NCI-H748 (cell line): ENCODE results near the gene MAD1L1.
A peak's percentile ranks its signal among the peaks of the same experiment; 100 is the strongest.

Source experiments
- DNase-seq: peaks from one replicate; lab custom pipeline; 2025; ENCODE audit not compliant: unreplicated experiment; lab: John Stamatoyannopoulos, UW

MAD1L1 gene

DNA sequence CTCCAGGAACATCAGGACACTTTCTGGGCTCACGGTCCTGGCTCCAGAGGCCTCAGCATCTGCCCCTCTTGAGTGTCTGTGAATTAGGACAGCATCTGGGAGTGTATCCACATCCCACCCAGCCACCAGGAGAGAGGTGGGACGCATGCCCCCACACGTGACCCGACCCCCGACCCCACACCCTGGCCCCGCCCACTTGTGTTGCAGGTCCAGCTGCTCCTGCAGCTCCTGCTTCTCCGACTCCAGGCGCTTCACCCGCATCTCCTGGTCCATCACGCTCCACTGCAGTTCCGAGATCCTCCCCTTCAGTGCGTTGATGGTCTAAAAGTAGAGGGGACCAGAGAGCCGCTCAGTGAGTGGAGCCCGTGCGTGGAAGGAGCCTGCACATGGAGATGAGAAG, 13.6 kb downstream of the MAD1L1 start:
- no peak for DNase-seq

GRCh38 chr7:2218444-2218785, 14.3 kb downstream of the MAD1L1 start:
- no peak for DNase-seq

DNA sequence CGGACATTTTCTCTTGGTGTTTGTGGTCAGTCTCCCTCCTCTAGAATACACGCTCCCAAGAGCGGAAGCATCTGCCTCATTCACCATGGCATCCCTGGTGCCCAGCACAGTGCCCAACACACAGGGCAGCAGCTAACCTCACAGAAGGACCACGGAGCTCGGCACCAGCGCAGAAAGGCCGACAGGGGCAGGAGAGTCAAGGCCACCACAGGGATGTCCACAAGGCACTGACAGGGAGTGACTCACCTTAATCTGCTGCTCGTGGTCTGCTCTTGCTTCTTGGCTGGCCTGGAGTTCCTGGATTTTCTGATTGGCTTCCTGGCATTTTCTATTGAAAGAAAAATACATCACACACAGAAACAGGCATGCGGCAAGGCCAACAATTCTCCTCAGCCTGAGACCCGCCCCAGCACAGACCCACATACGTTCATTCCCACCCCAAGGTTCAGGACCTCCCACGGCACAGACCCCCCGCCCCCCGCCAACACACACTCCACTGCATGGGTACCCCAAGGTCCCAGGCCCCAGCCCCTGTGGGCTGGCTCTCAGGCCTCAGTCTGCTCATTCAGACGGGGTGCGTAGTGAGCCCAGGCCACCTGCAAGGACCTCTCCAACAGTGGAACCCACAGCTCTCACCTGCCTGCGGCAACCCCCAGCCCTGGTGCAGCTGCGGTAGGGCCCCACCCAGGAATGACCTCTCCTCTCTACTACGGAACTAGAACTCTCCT, 14.9 kb downstream of the MAD1L1 start:
- DNase-seq: no peak

GRCh38 chr7:2217206-2217605, 15.5 kb downstream of the MAD1L1 start:
- no peak for DNase-seq

DNA sequence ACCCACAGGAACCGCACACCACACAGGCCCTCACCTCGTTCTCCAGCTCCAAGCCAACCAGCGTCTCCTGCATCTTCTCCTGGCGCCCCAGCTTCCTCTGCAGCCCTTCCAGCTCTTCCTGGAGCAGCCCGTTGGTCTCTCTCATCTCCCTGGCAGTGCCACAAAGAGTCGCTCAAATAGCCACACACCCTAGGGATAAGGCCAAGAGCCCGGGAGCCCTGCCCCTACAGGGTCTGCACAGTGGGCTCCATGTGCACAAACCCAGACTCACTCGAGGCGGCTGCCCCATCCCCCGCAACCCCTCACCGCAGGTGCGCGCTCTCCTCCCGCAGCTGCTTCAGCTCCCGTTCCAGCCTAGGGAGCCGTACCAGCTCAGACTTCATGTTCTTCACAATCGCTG, 16.9 kb downstream of the MAD1L1 start:
- no peak for DNase-seq

- no peak for DNase-seq
Observed at GRCh38 chr7:2214636-2215035, 18.1 kb downstream of the MAD1L1 start.

GRCh38 chr7:2213551-2214215, 19.1 kb downstream of the MAD1L1 start:
- DNase-seq: no peak

DNA sequence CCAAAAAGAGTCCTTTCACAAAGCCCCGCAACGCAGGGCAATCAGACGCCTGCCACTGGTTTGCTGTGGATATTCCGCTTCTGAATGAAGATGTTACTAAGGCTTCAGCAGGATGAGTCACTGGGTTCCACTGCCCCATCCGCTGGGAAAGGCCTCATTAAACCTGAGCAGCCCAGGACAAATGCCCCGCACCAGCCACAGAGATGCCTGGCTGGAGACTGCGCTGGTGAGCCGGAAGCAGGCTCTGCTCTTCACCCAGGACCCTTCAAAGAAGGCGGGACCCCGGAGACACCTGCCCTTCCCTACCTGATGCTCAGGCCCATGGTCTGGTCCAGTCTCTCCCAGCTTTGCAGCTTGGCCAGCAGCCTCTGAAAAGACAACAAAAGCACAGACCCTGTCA, 19.8 kb downstream of the MAD1L1 start:
- DNase-seq: no peak

GRCh38 chr7:2211926-2212325, 20.8 kb downstream of the MAD1L1 start:
- no peak for DNase-seq

GRCh38 chr7:2211259-2211880, 21.4 kb downstream of the MAD1L1 start:
- no peak for DNase-seq

DNA sequence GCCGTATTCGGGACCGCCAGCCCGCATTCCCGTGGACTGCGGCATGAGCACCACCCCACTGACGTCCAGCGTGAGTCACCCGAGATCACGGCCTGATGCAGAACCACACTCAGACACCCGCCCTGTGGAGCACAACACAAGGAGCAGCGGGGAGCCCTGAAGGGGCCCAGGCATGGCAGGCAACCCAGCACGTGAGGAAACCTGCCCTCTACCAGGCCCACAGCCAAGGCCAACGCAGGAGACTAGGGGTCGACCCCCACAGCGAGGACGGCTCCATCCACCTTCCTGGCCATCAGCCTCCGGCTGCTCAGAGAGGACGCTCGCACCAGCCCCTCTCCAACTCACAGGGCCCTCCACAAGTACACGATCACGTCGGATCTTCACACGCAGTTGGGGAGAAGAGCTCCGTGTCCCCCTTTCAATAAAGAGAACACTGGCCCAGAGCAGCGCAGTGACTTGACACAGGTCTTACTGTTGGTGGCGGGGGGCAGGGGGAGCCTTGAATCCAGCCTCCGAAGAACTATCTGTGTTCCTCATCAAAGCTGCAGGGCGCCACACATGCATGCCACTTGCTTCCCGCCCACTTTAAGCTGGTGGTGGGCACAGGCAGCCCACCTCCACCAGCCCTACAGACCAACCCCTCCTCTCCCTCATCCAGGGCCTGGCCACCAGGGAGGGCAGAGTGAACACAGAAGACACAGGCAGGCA, 22.0 kb downstream of the MAD1L1 start:
- DNase-seq: no peak

- DNase-seq: no peak
Observed at GRCh38 chr7:2209961-2210323, 22.8 kb downstream of the MAD1L1 start.

DNA sequence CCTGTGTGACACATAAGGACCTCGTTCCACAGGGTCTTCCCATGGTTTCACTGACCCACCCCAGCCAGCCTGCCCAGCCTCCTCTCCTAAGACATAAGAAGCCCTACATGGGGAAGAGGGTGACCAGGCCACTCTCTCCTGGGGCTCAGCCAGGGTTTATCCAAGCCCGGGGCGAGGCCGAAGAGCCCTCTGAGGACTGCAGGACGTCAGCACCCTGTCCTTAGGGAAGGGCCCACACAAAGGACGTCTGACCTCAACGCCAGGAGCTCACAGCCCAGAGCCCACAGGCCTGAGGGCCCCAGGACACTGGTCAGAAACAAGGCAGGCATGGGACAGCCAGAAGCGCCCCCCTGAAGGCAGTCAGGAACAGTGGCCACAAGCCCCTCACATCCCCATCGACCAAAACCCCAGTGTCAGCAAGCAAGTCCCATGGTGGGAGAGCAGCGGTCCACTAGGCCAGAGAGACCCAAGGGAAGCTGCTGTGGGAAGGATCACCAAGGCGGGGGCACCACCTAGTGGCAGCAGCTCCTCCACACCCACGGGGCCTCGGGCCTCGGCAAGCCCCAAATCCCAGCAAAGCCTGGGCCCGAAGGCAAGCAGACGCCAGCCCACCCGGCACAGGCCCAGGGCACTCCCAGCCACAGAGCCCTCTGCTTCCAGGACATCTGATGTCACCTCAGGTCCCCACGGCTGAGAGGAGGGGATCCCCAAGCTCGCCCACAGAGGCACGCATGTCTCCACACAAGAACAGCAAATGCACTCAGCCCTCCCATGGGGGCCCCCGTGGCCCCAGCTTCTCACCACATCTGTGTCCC, 23.4 kb downstream of the MAD1L1 start:
- DNase-seq: peak; percentile 63

DNA sequence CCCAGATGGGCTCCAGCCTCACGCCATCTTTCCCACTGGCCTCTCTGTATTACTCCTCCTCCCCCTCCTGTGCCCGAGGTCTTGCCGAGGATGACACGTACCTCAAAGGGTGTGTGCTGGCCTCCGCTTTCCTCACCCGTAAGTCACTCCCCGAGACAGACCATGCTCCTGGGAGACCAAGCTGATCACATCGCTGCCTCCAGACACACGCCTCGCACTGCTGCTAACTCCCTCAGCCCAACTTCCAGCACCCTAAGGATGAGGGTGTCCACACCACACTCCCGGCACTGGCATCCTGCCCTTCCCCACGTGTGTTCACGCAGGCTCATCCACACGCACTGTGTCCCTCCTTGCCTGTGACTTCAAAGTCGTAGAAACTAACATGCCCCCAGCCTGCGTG, 24.0 kb downstream of the MAD1L1 start:
- no peak for DNase-seq

DNA sequence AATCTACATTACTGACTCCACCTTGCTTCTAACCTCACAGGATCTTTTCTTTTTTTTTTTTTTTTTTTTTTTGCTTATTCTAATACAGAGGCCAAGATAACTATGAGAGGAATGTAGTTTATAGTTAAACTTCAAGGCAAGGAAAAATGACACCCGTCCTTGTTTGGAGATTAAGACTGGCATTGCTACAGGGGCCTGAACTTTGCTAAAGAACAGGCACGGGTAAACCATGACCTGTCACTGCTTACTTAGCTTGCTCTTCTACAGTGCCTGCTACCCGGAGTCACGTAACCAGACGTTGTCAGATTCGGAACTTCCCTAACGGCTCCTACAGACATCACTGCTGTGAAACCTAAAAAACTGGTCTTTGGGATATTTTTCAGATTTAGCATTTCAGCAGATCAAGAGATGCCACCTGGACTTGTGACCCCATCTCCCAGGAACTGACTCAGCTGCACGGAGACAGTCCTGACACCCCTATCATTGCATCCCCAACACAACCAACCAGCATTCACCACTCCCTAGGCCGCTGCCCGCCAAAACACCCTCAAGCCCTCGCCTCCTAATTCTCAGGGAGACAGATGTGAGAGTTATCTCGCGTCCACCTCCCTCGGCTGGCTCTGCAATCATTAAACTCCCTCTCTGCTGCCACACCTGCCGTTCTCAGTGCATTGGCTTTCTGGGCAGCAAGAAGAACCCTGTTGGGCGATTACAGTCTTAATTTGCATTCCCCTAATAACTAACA, 27.5 kb downstream of the MAD1L1 start:
- no peak for DNase-seq

- DNase-seq: no peak
Observed at GRCh38 chr7:2204446-2204845, 28.3 kb downstream of the MAD1L1 start.

- no peak for DNase-seq
Observed at GRCh38 chr7:2203766-2204300, 28.9 kb downstream of the MAD1L1 start.

- no peak for DNase-seq
Observed at GRCh38 chr7:2202901-2203765, 29.6 kb downstream of the MAD1L1 start.

- DNase-seq: no peak
Observed at GRCh38 chr7:2202361-2202761, 30.4 kb downstream of the MAD1L1 start.
